Measurements from ENCODE around the gene ARIH2. TPM values are rescaled to one million over a fixed set of nuclear protein-coding genes. Genes with fewer than 3 reads are reported as not detected.

Gene ARIH2
- polyA plus RNA-seq, 1 donor (not counting 4 experiments of a cell fraction or from before 2014, with no cell fraction given) = 66.7 TPM

GRCh38 chr3:49009396-49009795, 90.8 kb downstream of the ARIH2 start:
- no peak overlapping the region for H2AFZ ChIP-seq (ENCODE audit: control insufficient read depth, low read length)
- H3K9me3 ChIP-seq (ENCODE audit: control insufficient read depth, low read depth, low read length) = no peaks in the 10 kb centered on the region
- dilution Hi-C loops (cut with MboI; ENCODE audit: extremely low pct_ligation_motif_present, low sequenced_read_pairs) = no loop called here
- H3K4me2 ChIP-seq (ENCODE audit: control insufficient read depth, extremely low read depth, insufficient read depth, low read depth, low read length) = no peak overlapping the region
- peaks cover 5 to 29% of the 10 kb centered on the region in 2 experiments for H3K36me3 ChIP-seq (ENCODE audit: control insufficient read depth in 2 of 2, extremely low read depth in 1 of 2, insufficient read depth in 2 of 2, low read length in 2 of 2)
- FAIRE-seq = no peak
- peaks cover 23% of the 10 kb centered on the region for H3K4me1 ChIP-seq (ENCODE audit: control insufficient read depth, extremely low read depth, insufficient read depth, low read length)
- DNase-seq (ENCODE audit: low read depth, low spot score) = no peak
- peaks cover 48% of the 10 kb centered on the region for H3K79me2 ChIP-seq (ENCODE audit: control insufficient read depth, insufficient read depth, low read length)
- no peak overlapping the region for H3K4me3 ChIP-seq (ENCODE audit: control insufficient read depth in 2 of 3, extremely low read depth in 1 of 3, insufficient read depth in 2 of 3, low read depth in 1 of 3, low read length in 3 of 3)
- H3K9ac ChIP-seq (ENCODE audit: control insufficient read depth, extremely low read depth, insufficient read depth, low read length) = no peak overlapping the region
- peaks cover 21% of the 10 kb centered on the region for H4K20me1 ChIP-seq (ENCODE audit: control insufficient read depth, extremely low read depth, insufficient read depth, low read length)
- H3K27ac ChIP-seq (ENCODE audit: control insufficient read depth, insufficient read depth, low read length) = no peak overlapping the region
- H3K9me1 ChIP-seq (ENCODE audit: control insufficient read depth, extremely low read depth, insufficient read depth, low read length) = peaks cover 13% of the 10 kb centered on the region
- no peaks in the 10 kb centered on the region for H3K27me3 ChIP-seq (ENCODE audit: control insufficient read depth, extremely low read depth, insufficient read depth, low read length)
- TF ChIP-seq, protein P1, sequence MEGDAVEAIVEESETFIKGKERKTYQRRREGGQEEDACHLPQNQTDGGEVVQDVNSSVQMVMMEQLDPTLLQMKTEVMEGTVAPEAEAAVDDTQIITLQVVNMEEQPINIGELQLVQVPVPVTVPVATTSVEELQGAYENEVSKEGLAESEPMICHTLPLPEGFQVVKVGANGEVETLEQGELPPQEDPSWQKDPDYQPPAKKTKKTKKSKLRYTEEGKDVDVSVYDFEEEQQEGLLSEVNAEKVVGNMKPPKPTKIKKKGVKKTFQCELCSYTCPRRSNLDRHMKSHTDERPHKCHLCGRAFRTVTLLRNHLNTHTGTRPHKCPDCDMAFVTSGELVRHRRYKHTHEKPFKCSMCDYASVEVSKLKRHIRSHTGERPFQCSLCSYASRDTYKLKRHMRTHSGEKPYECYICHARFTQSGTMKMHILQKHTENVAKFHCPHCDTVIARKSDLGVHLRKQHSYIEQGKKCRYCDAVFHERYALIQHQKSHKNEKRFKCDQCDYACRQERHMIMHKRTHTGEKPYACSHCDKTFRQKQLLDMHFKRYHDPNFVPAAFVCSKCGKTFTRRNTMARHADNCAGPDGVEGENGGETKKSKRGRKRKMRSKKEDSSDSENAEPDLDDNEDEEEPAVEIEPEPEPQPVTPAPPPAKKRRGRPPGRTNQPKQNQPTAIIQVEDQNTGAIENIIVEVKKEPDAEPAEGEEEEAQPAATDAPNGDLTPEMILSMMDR (optimal IDR thresholded peaks at IDR 0.05 in 1 of 3, IDR thresholded peaks at IDR 0.05 in 1 of 3, conservative IDR thresholded peaks at IDR 0.05 in 1 of 3; ENCODE audit: extremely low read depth in 1 of 3, insufficient read depth in 2 of 3, low read length in 3 of 3) = no peak
- no peak for TF ChIP-seq EZH2 (IDR thresholded peaks at IDR 0.05; ENCODE audit: low read length)

DNA sequence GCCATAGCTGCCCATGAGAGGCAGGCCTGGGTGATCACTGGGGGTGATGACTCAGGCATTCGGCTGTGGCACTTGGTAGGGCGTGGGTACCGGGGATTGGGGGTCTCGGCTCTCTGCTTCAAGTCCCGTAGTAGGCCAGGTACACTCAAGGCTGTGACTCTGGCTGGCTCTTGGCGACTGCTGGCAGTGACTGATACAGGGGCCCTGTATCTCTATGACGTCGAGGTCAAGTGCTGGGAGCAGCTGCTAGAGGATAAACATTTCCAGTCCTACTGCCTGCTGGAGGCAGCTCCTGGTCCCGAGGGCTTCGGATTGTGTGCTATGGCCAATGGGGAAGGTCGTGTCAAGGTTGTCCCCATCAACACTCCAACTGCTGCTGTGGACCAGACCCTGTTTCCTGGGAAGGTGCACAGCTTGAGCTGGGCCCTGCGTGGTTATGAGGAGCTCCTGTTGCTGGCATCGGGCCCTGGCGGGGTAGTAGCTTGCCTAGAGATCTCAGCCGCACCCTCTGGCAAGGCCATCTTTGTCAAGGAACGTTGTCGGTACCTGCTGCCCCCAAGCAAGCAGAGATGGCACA, 93.9 kb downstream of the ARIH2 start:
- H3K4me2 ChIP-seq (ENCODE audit: control insufficient read depth, extremely low read depth, insufficient read depth, low read depth, low read length) = no peak overlapping the region
- peaks cover 27% of the 10 kb centered on the region for H4K20me1 ChIP-seq (ENCODE audit: control insufficient read depth, extremely low read depth, insufficient read depth, low read length)
- H3K27ac ChIP-seq (ENCODE audit: control insufficient read depth, insufficient read depth, low read length) = no peak overlapping the region
- H3K9ac ChIP-seq (ENCODE audit: control insufficient read depth, extremely low read depth, insufficient read depth, low read length) = no peak overlapping the region
- DNase-seq (ENCODE audit: low read depth, low spot score) (no peak), FAIRE-seq (no peak)
- dilution Hi-C loops (cut with MboI; ENCODE audit: extremely low pct_ligation_motif_present, low sequenced_read_pairs) = no loop called here
- no peaks in the 10 kb centered on the region for H3K9me3 ChIP-seq (ENCODE audit: control insufficient read depth, low read depth, low read length)
- H3K79me2 ChIP-seq (ENCODE audit: control insufficient read depth, insufficient read depth, low read length) = peaks cover 47% of the 10 kb centered on the region
- H3K27me3 ChIP-seq (ENCODE audit: control insufficient read depth, extremely low read depth, insufficient read depth, low read length) = no peaks in the 10 kb centered on the region
- no peak for TF ChIP-seq EZH2 (IDR thresholded peaks at IDR 0.05; ENCODE audit: low read length)
- TF ChIP-seq, protein P1 (optimal IDR thresholded peaks at IDR 0.05 in 1 of 3, IDR thresholded peaks at IDR 0.05 in 1 of 3, conservative IDR thresholded peaks at IDR 0.05 in 1 of 3; ENCODE audit: extremely low read depth in 1 of 3, insufficient read depth in 2 of 3, low read length in 3 of 3) = no peak
- peaks cover 22% of the 10 kb centered on the region for H3K4me1 ChIP-seq (ENCODE audit: control insufficient read depth, extremely low read depth, insufficient read depth, low read length)
- H3K9me1 ChIP-seq (ENCODE audit: control insufficient read depth, extremely low read depth, insufficient read depth, low read length) = peaks cover 15% of the 10 kb centered on the region
- peaks cover 15 to 52% of the 10 kb centered on the region in 2 experiments for H3K36me3 ChIP-seq (ENCODE audit: control insufficient read depth in 2 of 2, extremely low read depth in 1 of 2, insufficient read depth in 2 of 2, low read length in 2 of 2)
- no peak overlapping the region for H3K4me3 ChIP-seq (ENCODE audit: control insufficient read depth in 2 of 3, extremely low read depth in 1 of 3, insufficient read depth in 2 of 3, low read depth in 1 of 3, low read length in 3 of 3)
- no peak overlapping the region for H2AFZ ChIP-seq (ENCODE audit: control insufficient read depth, low read length)

Data from keratinocyte (primary cell).